SK-N-SH (cell line): ENCODE data around the gene DNAJC5. TPM values are rescaled to one million over a fixed set of nuclear protein-coding genes. Genes with fewer than 3 reads are reported as not detected.

Experiments used
- CTCF ChIA-PET: fragments of 300-600, 350-600 bp; formaldehyde crosslinking; extraction: SDS; loops from one replicate; lab custom pipeline; 2021; lab: Yijun Ruan, JAX
- POLR2A ChIA-PET: fragments of 350-600 bp; sonication (Branson Sonifier 250); formaldehyde crosslinking; extraction: SDS; loops from one replicate; lab custom pipeline; 2020; ENCODE audit warnings: antibody characterized with exemption, inconsistent platforms; lab: Yijun Ruan, JAX
- DNase-seq: peaks from one replicate; pipeline ENCODE4 v3.0.0; 2012
- H2AFZ ChIP-seq: fragments of 200-600 bp; sonication (generic); 2 replicates; pipeline ENCODE4 v1.8.1; 2016; ENCODE audit warnings: antibody characterized with exemption, mild to moderate bottlenecking, low read depth
- H3F3A ChIP-seq: fragments of 200-600 bp; sonication (generic); replicated peaks from 2 replicates; pipeline ENCODE3; 2016; ENCODE audit warnings: antibody characterized with exemption, mild to moderate bottlenecking; ENCODE audit not compliant: insufficient read depth
- H3K27ac ChIP-seq, 2 experiments: fragments of 200-500 bp in 1 of 2; fragments of 200-600 bp in 1 of 2; sonication (Bioruptor generic) in 1 of 2; sonication (generic), shearing (Covaris generic) in 1 of 2; 2 replicates each; pipeline versions ENCODE4 v1.5.1 to v1.6.1; 2014 to 2016; ENCODE audit warnings: low read depth in 2 of 2, inconsistent platforms in 1 of 2, low read length in 1 of 2, mild to moderate bottlenecking in 1 of 2, mixed read lengths in 1 of 2
- H3K27me3 ChIP-seq: fragments of 200-600 bp; sonication (generic), shearing (Covaris generic); 2 replicates; pipeline ENCODE4 v1.6.1; 2016; ENCODE audit warnings: mixed run types; ENCODE audit not compliant: insufficient read depth
- H3K36me3 ChIP-seq, 2 experiments: fragments of 200-500 bp in 1 of 2; fragments of 200-600 bp in 1 of 2; sonication (Bioruptor generic) in 1 of 2; sonication (generic) in 1 of 2; replicated peaks in 1 of 2; 2 replicates each; pipeline versions ENCODE3 to v1.5.1; 2014 to 2016; ENCODE audit warnings: low read length in 1 of 2, mild to moderate bottlenecking in 1 of 2; ENCODE audit not compliant: insufficient read depth in 2 of 2, control insufficient read depth in 1 of 2
- H3K4me1 ChIP-seq, 2 experiments: fragments of 200-500 bp in 1 of 2; fragments of 200-600 bp in 1 of 2; sonication (Bioruptor generic) in 1 of 2; sonication (generic), shearing (Covaris generic) in 1 of 2; 2 replicates each; pipeline versions ENCODE4 v1.5.1 to v1.6.1; 2014 to 2016; ENCODE audit warnings: low read depth in 1 of 2, low read length in 1 of 2, mixed run types in 1 of 2; ENCODE audit not compliant: insufficient read depth in 2 of 2, control insufficient read depth in 1 of 2
- H3K4me2 ChIP-seq: fragments of 200-600 bp; sonication (generic), shearing (Covaris generic); 2 replicates; pipeline ENCODE4 v1.6.1; 2017; ENCODE audit warnings: mixed run types
- H3K4me3 ChIP-seq, 2 experiments: fragments of 200-500 bp in 1 of 2; fragments of 200-600 bp in 1 of 2; sonication (Bioruptor generic) in 1 of 2; sonication (generic), shearing (Covaris generic) in 1 of 2; 2 replicates each; pipeline versions ENCODE4 v1.5.1 to v1.8.1; 2014 to 2016; ENCODE audit warnings: low read depth in 2 of 2, inconsistent platforms in 1 of 2, low read length in 1 of 2, mild to moderate bottlenecking in 1 of 2, mixed read lengths in 1 of 2, moderate library complexity in 1 of 2
- H3K79me2 ChIP-seq: fragments of 200-600 bp; sonication (generic); 2 replicates; pipeline ENCODE4 v1.8.1; 2017; ENCODE audit warnings: mild to moderate bottlenecking; ENCODE audit not compliant: insufficient read depth
- H3K9ac ChIP-seq: fragments of 200-600 bp; sonication (generic); 2 replicates; pipeline ENCODE4 v1.6.1; 2017; ENCODE audit warnings: mixed run types
- H3K9me2 ChIP-seq: fragments of 200-600 bp; sonication (generic); 2 replicates; pipeline ENCODE4 v1.6.1; 2017; ENCODE audit warnings: mixed run types
- H3K9me3 ChIP-seq: fragments of 200-600 bp; sonication (generic); 2 replicates; pipeline ENCODE4 v1.6.1; 2017; ENCODE audit warnings: mixed run types, mild to moderate bottlenecking, moderate library complexity
- H4K20me1 ChIP-seq: fragments of 200-600 bp; sonication (generic); 2 replicates; pipeline ENCODE4 v1.6.1; 2017; ENCODE audit warnings: mild to moderate bottlenecking, mixed run types; ENCODE audit not compliant: insufficient read depth
- ELF1 ChIP-seq: IDR thresholded peaks from 2 replicates; pipeline ENCODE4 v1.4.0; 2012
- FOSL2 ChIP-seq: IDR thresholded peaks from 2 replicates; pipeline ENCODE4 v1.4.0; 2012; ENCODE audit warnings: low read depth, mild to moderate bottlenecking, moderate library complexity, borderline replicate concordance
- FOXJ3 ChIP-seq: sonication (generic); formaldehyde crosslinking; IDR thresholded peaks from 2 replicates; pipeline ENCODE4 v1.5.1; 2020; ENCODE audit warnings: mild to moderate bottlenecking, missing genetic modification reagents
- FOXM1 ChIP-seq: IDR thresholded peaks from 2 replicates; pipeline ENCODE4 v1.4.0; 2012; ENCODE audit warnings: low read depth, mild to moderate bottlenecking
- JUND ChIP-seq: IDR thresholded peaks from 2 replicates; pipeline ENCODE4 v1.4.0; 2012
- MXI1 ChIP-seq: IDR thresholded peaks from 2 replicates; pipeline ENCODE4 v1.6.1; 2012; ENCODE audit warnings: mild to moderate bottlenecking, low read depth, low read length, improper control_type of control experiment
- RAD21 ChIP-seq: IDR thresholded peaks from 2 replicates; pipeline ENCODE4 v1.6.1; 2012; ENCODE audit warnings: mild to moderate bottlenecking, low read length
- RFX5 ChIP-seq: IDR thresholded peaks from 2 replicates; pipeline ENCODE4 v1.6.1; 2012; ENCODE audit warnings: mild to moderate bottlenecking, improper control_type of control experiment, low read length
- WGBS: methylation state at CpG from one replicate; pipeline ENCODE4 v1.1.6; 2017; ENCODE audit warnings: low lambda C conversion rate; 5-methylcytosine and 5-hydroxymethylcytosine counted together
- polyA plus RNA-seq, 3 experiments: library from polyadenylated mRNA; depleted of rRNA; stranded (reverse); fragments of >200 nt; gene quantifications; 2 replicates each; pipeline ENCODE4 v1.2.3, GENCODE V29; 2012
- TF ChIP-seq, protein P1 (sequence below): IDR thresholded peaks from 2 replicates; pipeline ENCODE4 v1.6.1; 2012; ENCODE audit warnings: mild to moderate bottlenecking, low read depth, low read length, moderate library complexity
- TF ChIP-seq, protein P2 (sequence below): IDR thresholded peaks from 2 replicates; pipeline ENCODE4 v1.4.0; 2012; ENCODE audit warnings: low read depth, borderline replicate concordance
- TF ChIP-seq, protein P3 (sequence below): fragments of 200-600 bp; sonication (generic); IDR thresholded peaks from 2 replicates; pipeline ENCODE4 v1.6.1; 2017; ENCODE audit warnings: antibody characterized with exemption, mild to moderate bottlenecking, moderate library complexity

Gene DNAJC5
- polyA plus RNA-seq, 1 of the 3 experiments (the other 2 are of a cell fraction): 24.2 TPM

DNA sequence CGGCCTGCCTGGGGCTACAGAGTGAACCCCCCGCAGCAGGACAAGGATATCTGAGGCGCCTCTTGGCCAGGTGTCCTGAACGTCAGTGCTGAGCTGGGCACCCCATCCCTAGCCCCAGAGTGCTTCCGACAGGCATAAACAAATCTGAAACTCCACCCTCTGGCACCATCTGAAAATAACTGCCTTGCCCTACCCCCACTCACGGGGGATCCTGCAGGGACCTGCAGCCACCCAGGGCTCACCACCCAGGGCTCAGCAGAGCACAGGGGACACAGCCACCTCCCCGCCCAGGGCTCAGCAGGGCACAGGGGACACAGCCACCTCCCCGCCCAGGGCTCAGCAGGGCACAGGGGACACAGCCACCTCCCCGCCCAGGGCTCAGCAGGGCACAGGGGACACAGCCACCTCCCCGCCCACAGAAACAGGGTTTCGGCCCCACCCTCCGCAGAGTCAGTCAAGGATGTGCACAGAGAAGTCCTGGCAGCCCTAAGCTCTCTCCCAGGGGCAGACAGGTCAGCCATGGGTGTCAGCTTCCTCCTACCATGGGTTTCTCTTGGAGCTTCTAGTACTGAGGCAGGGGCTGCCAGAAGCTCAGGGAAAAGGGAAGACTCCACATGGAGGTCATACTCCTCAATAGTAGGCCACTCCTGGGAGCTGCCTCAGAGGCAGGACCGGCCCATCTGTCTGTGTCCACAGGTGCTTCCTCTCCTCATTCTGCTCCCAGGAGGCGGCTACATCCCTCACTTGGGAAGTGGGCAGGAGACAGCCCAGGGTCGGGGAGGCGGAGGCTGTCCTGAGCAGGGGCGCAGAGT is 56.7 kb downstream of the DNAJC5 start:
- peaks cover 82% of the 10 kb centered on the region for H4K20me1 ChIP-seq
- 85% methylated on average over 5 of the region's 17 CpGs for WGBS
- no peaks in the 10 kb centered on the region for H3K9me3 ChIP-seq
- no peaks in the 10 kb centered on the region for H3K9me2 ChIP-seq
- H3K4me1 ChIP-seq: peaks cover 19 to 59% of the 10 kb centered on the region in 2 experiments; a peak in 3 of 4 replicates
- ChIA-PET POLR2A (no interaction called here), CTCF (interaction anchor here (1.4 to 2.1 kb wide), 4 partner anchors 22 to 414 kb away, joined by 4 to 13 read pairs (median 10); partner anchors contain the start of gene PTK6)
- no peak for TF ChIP-seq RAD21
- TF ChIP-seq, protein P1, sequence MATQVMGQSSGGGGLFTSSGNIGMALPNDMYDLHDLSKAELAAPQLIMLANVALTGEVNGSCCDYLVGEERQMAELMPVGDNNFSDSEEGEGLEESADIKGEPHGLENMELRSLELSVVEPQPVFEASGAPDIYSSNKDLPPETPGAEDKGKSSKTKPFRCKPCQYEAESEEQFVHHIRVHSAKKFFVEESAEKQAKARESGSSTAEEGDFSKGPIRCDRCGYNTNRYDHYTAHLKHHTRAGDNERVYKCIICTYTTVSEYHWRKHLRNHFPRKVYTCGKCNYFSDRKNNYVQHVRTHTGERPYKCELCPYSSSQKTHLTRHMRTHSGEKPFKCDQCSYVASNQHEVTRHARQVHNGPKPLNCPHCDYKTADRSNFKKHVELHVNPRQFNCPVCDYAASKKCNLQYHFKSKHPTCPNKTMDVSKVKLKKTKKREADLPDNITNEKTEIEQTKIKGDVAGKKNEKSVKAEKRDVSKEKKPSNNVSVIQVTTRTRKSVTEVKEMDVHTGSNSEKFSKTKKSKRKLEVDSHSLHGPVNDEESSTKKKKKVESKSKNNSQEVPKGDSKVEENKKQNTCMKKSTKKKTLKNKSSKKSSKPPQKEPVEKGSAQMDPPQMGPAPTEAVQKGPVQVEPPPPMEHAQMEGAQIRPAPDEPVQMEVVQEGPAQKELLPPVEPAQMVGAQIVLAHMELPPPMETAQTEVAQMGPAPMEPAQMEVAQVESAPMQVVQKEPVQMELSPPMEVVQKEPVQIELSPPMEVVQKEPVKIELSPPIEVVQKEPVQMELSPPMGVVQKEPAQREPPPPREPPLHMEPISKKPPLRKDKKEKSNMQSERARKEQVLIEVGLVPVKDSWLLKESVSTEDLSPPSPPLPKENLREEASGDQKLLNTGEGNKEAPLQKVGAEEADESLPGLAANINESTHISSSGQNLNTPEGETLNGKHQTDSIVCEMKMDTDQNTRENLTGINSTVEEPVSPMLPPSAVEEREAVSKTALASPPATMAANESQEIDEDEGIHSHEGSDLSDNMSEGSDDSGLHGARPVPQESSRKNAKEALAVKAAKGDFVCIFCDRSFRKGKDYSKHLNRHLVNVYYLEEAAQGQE: no peak
- no peak for TF ChIP-seq FOXM1
- TF ChIP-seq JUND: no peak
- no peak for TF ChIP-seq FOXJ3 (CRISPR knock-in tag)
- TF ChIP-seq FOSL2: no peak
- no peak for TF ChIP-seq MXI1
- TF ChIP-seq, protein P2, sequence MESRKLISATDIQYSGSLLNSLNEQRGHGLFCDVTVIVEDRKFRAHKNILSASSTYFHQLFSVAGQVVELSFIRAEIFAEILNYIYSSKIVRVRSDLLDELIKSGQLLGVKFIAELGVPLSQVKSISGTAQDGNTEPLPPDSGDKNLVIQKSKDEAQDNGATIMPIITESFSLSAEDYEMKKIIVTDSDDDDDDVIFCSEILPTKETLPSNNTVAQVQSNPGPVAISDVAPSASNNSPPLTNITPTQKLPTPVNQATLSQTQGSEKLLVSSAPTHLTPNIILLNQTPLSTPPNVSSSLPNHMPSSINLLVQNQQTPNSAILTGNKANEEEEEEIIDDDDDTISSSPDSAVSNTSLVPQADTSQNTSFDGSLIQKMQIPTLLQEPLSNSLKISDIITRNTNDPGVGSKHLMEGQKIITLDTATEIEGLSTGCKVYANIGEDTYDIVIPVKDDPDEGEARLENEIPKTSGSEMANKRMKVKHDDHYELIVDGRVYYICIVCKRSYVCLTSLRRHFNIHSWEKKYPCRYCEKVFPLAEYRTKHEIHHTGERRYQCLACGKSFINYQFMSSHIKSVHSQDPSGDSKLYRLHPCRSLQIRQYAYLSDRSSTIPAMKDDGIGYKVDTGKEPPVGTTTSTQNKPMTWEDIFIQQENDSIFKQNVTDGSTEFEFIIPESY: no peak
- TF ChIP-seq ELF1: no peak
- no peak for TF ChIP-seq RFX5
- TF ChIP-seq, protein P3, sequence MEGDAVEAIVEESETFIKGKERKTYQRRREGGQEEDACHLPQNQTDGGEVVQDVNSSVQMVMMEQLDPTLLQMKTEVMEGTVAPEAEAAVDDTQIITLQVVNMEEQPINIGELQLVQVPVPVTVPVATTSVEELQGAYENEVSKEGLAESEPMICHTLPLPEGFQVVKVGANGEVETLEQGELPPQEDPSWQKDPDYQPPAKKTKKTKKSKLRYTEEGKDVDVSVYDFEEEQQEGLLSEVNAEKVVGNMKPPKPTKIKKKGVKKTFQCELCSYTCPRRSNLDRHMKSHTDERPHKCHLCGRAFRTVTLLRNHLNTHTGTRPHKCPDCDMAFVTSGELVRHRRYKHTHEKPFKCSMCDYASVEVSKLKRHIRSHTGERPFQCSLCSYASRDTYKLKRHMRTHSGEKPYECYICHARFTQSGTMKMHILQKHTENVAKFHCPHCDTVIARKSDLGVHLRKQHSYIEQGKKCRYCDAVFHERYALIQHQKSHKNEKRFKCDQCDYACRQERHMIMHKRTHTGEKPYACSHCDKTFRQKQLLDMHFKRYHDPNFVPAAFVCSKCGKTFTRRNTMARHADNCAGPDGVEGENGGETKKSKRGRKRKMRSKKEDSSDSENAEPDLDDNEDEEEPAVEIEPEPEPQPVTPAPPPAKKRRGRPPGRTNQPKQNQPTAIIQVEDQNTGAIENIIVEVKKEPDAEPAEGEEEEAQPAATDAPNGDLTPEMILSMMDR: no peak
- peaks cover 23% of the 10 kb centered on the region for H3F3A ChIP-seq
- H3K79me2 ChIP-seq: peaks cover 88% of the 10 kb centered on the region
- no peak overlapping the region; a peak in 1 of 4 replicates for H3K27ac ChIP-seq
- H3K4me3 ChIP-seq: no peak overlapping the region
- no peak overlapping the region for H3K4me2 ChIP-seq
- H3K27me3 ChIP-seq: no peaks in the 10 kb centered on the region
- H2AFZ ChIP-seq: no peak overlapping the region
- no peak overlapping the region for H3K9ac ChIP-seq
- DNase-seq: no peak
- H3K36me3 ChIP-seq: no peaks in the 10 kb centered on the region
